Measurements from ENCODE around the gene SNX20.

SNX20 gene

DNA sequence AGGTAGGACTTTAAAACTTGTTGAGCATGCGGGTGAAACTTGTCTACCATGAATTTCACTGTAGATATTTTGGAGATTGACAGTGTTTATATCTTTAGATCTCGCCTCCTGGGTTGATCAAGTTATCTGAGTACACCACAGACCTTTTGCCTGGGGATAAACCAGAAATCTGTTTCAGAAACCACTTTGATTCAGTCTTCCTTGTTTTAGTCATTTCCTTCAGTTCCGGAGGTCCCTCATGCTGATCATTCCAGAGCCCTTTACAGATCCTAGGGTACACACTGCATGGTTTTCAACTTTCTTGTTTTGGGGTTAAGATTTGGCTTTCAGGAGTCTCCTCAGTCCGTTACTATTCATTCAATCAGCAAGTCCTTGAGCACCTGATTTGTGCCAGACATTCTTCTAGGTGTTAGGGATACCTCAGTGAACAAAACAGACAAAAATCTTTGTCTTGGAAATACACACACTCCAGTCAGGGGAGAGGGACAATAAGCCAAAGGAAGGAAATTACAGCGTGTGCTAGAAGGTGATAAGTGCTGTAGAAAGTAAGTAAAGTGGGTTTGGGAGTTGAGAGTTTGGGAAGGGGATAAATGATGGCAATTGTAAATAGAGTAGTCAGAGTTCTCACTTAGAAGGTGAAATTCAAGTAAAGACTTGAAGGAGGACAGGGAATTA, 24.5 kb upstream of the SNX20 start:
- DNase-seq (ENCODE audit: low read depth) = no peak

DNA sequence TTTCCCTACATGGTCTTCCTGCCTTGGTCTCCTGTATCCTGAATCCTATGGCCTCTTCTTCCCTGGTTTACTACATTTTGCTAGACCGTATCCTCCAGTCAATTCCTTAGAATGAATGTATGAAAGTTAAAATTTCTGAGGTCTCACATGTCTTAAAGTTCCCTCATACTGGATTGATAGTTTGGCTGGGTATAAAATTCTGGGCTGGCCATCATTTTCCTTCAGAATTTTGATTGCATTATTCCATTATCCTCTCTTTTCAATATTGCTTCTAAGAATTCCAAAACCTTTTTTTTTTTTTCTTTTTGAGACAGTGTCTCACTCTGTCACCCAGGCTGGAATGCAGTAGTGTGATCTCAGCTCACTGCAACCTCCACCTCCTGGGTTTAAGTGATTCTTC, 23.1 kb upstream of the SNX20 start:
- DNase-seq (ENCODE audit: low read depth) = no peak

DNA sequence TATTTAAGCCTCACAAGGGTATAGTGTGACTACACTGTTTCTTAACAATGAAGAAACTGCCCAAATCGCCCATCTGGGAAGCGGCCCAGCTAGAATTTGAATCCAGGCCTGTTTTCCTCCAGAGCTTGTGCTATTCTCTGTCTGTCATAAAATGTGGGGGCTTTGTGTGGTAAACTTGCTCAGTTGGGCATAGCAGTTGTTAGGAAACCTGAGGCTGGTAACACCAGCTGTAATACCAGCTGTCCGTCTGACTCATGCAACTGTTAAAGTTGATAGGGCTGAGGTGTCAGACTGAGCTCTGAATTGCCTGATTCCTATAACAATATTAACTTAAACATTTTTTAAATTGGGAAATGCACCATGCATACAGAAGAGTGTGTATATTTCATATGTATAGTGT, 21.6 kb upstream of the SNX20 start:
- DNase-seq (ENCODE audit: low read depth) = no peak

DNA sequence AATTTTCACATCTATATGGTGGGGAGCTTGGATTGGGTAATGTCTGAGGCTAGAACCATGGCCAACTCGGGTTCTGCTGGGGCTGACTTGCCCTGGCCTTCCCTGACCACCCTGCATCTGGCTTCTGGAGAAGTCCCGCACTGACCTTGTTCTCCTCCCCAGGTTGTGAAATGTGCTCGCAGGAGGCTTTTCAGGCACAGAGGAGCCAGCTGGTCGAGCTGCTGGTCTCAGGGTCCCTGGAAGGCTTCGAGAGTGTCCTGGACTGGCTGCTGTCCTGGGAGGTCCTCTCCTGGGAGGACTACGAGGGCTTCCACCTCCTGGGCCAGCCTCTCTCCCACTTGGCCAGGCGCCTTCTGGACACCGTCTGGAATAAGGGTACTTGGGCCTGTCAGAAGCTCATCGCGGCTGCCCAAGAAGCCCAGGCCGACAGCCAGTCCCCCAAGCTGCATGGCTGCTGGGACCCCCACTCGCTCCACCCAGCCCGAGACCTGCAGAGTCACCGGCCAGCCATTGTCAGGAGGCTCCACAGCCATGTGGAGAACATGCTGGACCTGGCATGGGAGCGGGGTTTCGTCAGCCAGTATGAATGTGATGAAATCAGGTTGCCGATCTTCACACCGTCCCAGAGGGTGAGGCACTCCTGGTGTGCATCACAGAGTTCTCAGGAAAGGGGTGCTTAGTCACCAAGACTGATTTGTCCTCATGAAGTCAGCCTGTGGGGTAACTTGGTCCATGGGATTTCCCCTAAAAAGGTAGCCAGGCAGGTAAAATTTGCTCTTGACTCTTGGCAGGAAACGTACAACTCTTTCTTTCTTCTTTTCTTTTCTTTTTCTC, 18.4 kb upstream of the SNX20 start:
- DNase-seq (ENCODE audit: low read depth) = no peak

DNA sequence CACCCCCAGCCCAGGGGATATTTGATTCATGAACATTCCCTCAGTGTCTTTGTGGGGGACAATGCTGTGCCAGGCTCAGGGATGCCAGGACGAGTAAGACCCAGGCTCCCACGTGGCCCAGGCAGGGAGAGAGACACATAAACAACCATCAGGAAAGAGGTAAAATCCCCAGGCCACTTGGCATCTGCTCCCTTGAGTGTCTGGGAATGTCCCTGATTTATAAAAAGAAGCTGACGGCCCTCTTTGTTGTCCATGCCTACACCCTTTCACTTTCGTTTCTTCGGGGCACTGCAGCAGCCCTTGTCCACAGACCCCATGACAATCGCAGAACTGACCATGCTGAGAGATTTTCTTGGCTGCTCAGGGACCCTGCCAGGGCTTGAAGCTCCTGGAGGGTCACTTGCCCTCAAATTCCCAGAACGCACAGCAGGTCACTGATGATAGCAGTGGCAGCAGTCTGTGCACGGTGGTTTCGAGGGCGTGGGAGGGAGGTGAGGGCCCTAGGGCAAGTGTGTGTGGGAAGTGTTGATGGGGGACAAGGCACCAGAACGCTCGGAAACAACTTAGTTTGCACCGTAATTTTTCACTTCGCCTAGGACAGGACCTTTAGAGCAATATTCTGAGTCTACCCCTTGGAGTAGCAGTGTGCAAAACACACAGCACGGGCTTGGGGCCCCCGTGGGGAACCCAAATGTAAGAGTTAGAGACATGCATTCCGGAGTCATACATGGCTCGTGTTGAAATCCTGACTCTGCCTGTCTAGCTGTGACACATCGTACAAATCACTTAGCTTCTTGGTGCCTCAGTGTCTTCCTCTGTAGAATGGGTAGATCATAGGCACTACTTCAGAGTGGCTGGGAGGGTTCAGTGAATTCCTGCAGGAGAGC, 17.0 kb upstream of the SNX20 start:
- DNase-seq (ENCODE audit: low read depth) = no peak

DNA sequence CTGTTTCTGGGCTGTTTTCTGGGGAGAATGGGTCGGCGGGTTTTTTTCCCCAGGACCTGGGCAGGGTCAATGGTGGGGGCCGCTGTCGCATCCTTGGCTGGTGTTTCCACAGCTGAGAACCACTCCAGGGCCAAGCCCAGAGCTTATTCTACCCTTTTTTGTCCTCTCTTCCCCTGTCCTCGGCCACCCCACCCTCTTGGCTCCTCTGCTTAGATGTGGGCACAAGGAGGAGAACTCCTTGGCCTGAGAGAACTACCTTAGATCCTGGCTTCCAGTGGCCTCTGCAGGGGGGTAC, 16.3 kb upstream of the SNX20 start:
- no peak for DNase-seq (ENCODE audit: low read depth)

DNA sequence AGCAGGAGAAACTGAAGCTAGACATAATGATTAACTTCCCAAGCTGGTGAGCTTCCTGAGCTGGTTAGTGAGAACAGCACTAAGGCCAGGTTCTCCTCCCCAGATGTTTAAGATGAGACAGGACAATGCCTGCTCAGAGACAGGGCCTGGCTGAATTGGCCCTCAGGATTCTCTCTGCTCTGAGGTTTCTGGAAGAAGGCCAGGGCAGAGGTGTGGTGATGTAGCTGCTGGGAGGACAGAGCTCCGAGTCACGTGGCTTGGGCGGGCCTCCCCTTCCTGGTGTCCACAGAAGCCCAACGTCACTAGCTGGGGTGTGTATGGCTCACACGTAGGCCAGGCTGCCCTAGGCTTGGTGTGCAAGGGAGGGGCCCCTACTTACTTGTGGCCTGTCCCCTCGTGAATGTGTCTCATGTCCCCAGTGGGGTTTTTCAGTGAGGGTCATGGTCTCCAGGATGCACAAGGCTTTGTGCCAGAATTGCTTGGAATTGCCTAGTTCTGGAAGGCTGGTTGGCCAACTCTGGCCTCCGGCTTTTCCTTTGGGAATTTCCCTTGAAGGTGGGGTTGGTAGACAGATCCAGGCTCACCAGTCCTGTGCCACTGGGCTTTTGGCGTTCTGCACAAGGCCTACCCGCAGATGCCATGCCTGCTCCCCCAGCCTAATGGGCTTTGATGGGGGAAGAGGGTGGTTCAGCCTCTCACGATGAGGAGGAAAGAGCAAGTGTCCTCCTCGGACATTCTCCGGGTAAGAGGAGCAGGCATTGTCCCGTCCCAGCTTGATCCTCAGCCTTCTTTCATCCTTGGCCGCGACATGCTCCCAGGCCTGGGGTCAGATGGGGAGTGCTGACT, 15.7 kb upstream of the SNX20 start:
- no peak for DNase-seq (ENCODE audit: low read depth)

DNA sequence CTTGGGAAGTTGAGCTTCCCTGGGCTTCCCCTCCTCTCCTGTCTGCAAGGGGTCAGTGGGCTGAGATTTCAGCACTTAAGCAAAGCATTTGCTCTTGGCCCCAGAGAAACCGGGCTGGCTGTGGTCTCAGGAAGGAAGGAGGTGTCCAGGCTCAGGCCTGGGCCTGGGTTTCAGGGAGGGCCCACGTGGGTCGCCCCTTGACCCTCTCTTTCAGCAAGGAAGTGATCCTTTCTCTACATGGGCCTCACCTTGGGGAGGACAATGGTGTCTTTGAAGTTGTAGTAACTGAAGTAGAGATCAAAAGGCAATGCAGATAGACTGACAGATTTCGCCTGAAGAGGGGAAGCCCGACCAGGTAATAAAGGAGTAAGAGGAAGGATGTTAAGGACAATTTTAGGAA, 15.0 kb upstream of the SNX20 start:
- DNase-seq (ENCODE audit: low read depth) = no peak

DNA sequence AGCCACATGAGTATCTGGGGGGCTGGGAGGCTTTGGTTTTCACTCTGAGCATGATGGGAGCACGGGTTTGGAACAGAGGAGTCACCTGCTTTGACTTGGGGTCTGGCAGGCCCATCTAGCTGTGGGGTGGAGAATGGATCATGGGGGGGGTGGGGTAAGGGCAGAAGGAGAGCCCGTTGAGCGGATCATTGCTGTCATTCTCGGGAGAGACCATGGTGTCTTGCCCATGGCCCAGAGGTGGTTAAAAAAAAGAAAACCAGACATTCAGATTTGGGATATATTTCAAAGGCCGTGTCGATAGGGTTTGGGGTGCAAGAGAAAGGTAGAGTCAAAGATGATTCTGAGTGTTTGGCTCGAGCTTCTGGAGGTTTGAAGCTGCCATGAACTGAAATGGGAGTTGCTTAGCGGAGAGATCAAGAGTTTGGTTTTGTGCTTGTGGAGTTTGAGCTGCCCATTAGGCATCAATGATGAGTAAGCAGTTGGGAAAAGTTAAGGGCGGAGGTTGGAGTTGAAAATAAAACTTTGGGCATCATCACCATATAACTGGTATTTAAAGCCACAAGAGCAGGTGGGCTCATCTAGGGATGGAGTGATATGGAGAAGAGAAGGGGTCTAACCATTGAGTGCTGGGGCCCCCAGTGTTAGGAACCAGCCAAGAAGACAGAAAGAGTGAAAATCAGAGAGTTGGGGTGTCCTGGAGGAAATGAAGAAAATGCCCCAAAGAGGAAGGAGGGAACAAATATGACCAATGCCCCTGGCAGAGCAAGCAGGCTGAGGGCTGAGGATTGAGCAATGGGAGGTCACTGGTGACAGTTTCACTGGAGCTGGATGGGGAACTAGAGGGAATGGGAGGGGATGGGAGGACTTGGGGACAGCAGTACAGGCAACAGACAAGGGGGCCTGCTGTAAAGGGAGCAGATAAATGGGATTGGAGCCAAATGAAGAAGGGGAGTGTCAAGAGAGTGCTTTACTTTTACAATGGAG, 14.2 kb upstream of the SNX20 start:
- no peak for DNase-seq (ENCODE audit: low read depth)

DNA sequence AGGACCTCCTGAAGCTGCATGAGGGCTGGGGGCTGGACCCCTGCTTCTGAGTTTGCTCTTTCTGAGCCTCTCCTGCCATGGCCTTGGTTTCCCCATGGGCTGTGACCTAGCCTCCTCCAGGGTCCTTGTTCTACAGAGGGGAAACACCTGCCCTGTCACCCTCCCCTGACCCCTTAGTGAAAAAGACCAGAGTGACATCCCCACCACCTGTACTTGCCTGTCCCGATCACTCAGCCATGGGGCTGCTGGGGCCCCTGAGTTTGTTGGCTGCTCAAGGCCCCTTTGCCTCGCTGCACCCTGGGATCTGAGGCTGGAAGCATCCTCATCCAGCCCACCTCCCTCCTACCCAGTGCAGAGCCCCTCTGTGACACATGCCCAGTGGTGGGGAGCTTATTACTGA, 13.1 kb upstream of the SNX20 start:
- DNase-seq (ENCODE audit: low read depth) = no peak

DNA sequence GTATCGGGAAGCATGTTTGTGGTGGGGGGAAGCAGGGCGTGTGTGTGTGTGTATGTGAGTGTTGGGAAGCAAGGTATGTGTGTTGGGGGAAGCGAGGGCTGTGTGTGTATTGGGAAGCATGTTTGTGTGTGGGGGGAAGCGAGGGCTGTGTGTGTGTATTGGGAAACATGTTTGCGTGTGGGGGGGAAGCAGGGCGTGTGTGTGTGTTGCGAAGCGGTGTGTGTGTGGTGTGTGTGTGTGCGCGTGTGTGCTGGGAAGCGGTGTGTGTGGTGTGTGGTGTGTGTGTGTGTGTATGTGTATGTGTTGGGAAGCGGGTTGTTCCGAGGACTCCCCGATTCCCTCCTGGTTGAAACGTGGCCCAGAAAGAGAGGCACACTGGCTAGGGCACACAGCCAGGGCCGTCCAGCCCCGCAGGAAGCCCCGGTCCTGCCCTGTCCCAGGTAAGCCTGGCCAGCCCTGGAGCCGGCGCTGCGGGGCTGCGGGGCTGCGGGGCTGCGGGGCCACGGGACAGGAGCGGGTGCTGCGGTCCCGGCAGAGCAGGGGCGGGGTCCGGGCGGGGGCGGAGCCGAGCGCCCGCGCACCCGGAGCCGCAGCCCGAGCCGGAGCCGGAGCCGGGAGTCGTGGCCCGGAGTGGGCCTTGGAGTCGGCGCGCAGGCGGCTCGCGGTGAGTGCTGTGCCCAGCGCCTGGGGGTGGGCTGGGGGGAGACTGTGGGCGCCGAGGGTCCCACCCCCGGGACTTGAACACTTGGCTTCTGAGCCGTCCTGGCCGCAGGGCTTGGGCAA, 12.1 kb upstream of the SNX20 start, which contains the start of gene NOD2:
TSS of gene NOD2 (plus strand) at position 608 of the 783 bp plus-strand sequence. CDS start 5,890 bp downstream, outside the sequence.
- DNase-seq (ENCODE audit: low read depth) = no peak

DNA sequence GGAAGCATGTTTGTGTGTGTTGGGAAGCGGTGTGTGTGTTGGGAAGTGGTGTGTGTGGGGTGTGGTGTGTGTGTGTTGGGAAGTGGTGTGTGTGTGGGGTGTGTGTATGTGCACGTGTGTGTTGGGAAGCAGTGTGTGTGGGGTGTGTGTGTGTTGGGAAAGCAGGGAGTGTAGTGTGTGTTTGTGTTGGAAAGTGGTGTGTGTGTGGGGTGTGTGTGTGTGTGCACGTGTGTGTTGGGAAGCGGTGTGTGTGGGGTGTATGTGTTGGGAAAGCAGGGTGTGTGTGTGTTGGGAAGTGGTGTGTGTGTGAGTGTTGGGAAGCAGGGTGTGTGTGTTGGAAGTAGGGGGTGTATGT, 11.5 kb upstream of the SNX20 start:
- no peak for DNase-seq (ENCODE audit: low read depth)

DNA sequence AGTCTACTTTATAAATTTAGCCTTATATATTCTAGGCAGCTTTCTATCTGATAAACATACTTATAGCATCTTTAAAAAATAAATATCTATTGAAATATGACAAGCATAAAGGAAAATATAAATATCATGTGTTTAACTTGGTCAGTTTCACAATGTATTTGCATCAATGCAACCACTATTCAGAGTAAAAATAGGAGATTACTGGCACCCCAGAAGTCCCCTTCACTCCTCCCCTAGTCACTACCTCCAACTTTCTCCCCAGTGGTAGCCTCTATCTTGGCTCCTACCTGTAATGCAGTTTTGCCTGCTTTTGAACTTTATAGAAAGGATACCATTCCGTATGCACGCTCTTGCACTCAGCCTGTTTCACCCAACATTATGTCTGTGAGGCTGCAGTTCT, 9.1 kb upstream of the SNX20 start:
- DNase-seq (ENCODE audit: low read depth) = no peak

DNA sequence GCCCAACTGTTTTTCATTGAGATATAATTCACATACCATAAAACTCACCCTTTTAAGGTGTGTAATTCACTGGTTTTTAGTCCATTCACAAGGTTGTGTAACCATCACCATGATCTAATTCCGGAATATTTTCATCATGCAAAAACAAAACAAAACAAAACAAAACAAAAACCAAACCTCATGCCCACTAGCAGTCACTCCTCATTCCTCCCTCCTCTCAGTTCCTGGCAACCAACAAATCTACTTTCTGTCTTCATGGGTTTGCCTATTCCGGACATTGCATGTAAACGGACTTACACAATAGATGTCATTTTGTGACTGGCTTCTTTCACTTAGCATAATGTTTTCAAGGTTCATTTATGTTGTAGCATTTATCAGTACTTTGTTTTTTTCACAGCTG, 7.8 kb upstream of the SNX20 start:
- no peak for DNase-seq (ENCODE audit: low read depth)

DNA sequence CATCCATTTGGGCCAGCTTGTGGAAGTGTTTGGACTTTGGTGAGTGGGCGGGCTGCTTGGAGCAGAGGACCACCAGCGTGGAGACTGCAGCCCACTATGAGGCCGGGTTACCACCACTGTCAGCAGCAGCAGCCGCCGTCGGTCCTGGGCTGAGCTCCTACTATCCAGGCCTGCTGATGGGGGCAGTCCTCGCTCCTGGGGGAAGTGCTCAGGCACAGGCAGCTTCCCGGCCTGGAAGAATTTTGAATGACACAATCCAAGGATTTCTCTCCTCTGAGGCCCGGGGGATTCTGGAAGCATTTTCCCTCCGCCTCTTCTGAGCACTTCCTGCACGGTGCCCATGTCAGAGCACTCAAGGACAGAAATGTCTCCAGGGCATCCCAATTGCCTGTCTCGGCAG, 7.0 kb upstream of the SNX20 start:
- no peak for DNase-seq (ENCODE audit: low read depth)

DNA sequence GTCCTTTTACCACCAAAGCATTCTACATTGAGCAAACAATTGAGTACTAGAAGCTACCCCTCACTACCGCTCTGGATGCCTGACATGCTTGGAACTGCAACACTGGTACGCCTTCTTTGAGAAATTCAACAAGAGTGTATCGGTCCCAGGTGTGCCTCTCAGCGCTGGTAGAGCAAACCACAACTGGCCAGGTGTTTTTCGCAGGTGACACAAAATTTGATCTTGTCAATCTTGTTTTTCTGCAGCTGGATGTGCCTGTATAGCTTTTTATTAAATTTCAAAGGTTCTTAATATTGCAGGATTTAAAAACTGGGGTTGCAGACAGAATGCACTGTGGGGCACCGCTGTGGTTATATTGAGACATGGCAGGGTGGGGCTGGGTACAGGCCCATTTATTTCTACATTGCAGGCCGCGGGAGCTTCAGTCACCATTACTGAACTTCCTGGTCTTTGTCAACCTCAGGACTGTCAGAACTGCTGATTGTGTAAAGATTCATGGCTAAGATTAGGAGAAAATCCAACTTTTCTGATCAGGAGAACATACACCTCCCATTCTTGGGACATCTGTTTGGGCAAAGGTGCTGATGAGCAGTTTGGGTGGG, 4.5 kb upstream of the SNX20 start:
- DNase-seq (ENCODE audit: low read depth) = no peak

DNA sequence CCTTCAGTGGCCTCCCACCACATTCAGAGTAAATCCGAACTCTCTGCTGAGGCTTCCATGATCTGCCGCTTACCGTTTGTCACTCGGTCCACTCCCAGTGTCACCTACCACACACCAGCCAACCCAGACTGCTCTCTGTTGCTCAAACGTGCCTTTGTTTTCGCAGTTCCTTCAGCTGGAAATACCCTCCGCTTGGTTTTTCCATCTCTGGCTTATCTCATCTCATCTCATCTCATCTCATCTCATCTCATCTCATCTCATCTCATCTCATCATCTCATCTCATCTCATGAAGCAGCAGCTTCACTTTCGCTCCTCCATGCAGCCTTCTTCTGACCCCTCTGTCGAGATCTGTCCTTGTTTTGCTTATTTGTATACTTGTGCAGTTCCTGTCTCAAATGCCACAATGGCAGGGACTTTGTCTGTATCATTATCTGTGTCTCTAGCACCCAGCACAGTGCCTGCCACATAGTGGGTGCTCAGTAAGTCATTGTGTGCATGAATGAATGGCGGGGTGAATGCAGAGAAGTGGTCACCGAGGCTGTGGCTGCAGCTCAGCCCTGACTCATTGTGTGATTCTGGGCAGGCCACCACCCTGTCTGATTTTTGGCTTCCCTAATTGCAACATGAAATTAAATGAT, 3.8 kb upstream of the SNX20 start:
- DNase-seq (ENCODE audit: low read depth) = no peak

DNA sequence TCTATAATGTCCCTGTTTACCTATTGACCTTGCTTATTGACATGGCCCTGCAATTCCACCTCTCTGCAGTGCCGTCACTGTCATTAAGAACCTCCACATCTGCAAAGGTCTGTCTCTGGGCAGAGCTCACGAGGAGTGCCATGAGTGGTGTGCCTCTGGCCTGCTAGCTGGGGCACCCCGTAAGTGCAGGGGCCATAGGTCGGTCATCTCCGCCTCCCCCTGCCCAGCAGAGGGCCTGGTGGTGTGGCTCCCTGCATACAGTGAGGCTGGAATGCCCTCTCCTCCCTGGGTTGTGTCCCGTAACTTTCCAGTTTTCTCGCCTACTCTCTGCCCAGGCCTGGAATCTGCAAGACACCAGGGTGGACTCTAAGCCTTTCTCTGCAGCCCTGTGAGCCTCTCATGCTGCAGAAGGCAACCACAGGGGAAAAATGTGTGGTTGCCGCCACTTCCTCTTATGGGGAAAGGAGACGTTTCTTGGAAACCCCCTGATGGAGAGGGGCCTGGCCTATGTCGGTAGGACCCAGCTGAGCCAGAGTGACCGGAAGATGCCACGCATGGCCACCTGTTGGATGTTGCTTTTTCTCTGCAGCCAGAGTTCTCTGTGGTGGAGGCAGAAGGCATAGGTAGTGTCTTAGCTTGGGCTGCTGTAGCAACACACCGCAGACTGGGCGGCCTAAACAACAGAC, 2.7 kb upstream of the SNX20 start:
- no peak for DNase-seq (ENCODE audit: low read depth)

DNA sequence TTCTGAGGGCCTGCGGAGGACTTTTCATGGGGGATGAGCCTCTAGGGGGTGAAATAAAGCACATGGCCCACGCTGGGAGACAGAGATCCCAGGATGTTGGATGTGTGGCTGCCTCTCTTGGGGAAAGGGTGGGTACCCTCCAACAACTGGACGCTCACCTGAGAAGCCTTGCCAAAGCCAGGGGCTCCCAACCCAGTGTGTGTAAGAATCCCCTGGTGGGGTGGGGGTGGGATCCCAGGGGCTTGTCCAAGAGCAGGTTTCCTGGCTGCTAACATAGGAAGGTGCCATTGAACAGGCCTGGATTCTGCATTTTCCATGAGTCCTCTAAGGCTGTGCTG, 587 bp downstream of the SNX20 start:
- no peak for DNase-seq (ENCODE audit: low read depth)
